GM19438 (cell line): Measurements from ENCODE around the gene NOS2.
"Not testable (repeated sequence)": the region's sequence is repeated elsewhere in the genome, so short reads cannot be mapped to it uniquely, and the experiment has no call there.

Source experiments
- ATAC-seq: cut with Tn5 transposase; IDR thresholded peaks from one replicate; pipeline ENCODE4 v1.9.1; 2021; ENCODE audit warnings: low read depth; ENCODE audit not compliant: unreplicated experiment

Gene NOS2

DNA sequence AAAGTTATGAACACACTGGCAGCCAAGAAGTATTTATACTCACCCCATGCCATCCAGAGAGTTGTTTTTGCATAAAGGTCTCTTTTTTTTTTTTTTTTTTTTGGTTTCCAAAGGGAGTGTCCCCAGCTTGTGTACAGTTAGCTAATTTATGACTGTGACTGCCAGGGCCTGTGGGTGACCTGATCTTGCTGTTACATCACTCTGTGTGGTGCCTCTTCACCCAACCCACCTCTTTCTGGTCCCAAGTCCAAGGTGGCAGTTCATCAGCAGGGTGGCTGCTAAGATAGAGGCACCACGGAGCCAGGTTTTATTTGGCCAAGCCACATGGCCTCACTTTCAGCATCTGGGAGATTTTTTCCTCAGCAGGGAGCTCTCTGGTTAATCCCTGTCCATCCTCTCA is at the start of gene NOS2:
TSS of gene NOS2 (minus strand) at position 8 of the 400 bp plus-strand sequence. CDS start 1,720 bp downstream, outside the sequence.
- no peak for ATAC-seq

GRCh38 chr17:27849474-27850185 is 49.3 kb upstream of the NOS2 start:
- ATAC-seq = no peak

- ATAC-seq = no peak
Observed at GRCh38 chr17:27848931-27849330, 48.6 kb upstream of the NOS2 start.

DNA sequence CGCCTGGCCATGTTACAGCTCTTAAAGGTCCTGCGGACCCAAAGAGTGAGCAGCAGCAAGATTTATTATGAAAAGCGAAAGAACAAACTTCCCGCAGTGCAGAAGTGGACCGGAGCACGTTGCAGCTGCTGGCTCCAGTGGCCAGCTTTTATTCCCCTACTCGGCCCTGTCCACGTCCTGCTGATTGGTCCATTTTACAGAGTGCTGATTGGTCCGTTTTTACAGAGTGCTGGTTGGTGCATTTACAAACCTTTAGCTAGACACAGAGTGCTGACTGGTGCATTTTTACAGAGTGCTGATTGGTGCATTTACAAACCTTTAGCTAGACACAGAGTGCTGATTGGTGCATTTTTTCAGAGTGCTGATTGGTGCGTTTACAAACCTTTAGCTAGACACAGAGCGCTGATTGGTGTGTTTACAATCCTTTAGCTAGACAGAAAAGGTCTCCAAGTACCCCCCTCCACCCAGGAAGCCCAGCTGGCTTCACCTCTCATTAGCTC is 46.5 kb upstream of the NOS2 start:
- not testable (repeated sequence) for ATAC-seq

DNA sequence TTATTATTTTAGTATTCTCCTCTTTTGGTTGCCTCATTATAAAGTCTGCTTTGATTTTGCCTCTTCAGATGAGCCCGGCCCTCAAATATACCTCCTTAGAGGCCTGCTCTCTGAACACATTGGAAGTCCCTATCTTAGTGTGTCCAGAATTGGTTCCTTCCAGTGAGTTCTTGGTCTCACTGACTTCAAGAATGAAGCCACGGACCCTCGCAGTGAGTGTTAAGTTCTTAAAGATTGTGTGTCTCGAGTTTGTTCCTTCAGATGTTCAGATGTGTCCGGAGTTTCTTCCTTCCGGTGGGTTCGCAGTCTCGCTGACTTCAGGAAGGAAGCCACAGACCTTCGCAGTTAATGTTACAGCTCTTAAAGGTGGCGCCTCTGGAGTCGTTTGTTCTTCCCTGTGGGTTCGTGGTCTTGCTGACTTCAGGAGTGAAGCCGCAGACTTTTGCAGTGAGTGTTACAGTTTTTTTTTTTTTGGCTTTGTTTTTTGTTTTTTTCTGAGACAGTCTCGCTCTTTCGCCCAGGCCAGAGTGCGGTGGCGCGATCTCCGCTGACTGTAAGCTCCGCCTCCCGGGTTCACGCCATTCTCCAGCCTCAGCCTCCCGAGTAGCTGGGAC is 45.8 kb upstream of the NOS2 start:
- no peak for ATAC-seq

GRCh38 chr17:27845264-27846041 is 45.1 kb upstream of the NOS2 start:
- no peak for ATAC-seq

DNA sequence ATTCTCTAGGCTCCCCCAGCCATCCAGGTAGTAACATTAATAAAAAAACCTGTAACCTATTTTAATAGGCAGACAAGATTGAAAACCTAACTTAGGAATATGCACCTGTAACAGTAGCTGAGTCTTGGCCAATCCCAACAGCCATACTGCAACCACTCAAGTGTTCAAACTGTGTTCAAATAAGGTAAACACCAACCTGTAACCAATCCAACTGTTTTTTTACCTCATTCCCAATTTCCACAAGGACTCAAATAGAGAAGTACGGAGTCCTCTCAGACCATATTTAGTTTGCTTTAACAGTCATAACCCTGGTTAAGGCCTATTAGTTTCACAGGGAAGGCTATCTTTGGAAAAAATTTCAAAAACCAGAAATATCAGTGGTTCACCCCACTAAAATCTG is 40.4 kb upstream of the NOS2 start:
- ATAC-seq = no peak

DNA sequence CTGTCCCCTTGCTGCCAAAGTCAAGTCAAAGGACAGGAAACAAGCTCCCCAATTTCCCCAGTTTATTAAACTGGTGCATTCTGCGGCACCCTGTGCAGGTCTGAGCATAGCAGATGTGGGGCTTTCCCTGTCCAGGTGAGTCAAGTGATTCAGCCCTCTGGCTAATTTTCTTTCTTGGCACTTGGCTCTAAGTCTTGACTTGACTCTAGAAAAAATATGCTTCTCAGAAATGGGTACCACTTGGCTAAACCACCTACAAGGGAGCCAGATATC is 40.0 kb upstream of the NOS2 start:
- not testable (repeated sequence) for ATAC-seq

- not testable (repeated sequence) for ATAC-seq
Observed at GRCh38 chr17:27839571-27840405, 39.5 kb upstream of the NOS2 start.

GRCh38 chr17:27838607-27839006 is 38.3 kb upstream of the NOS2 start:
- not testable (repeated sequence) for ATAC-seq

DNA sequence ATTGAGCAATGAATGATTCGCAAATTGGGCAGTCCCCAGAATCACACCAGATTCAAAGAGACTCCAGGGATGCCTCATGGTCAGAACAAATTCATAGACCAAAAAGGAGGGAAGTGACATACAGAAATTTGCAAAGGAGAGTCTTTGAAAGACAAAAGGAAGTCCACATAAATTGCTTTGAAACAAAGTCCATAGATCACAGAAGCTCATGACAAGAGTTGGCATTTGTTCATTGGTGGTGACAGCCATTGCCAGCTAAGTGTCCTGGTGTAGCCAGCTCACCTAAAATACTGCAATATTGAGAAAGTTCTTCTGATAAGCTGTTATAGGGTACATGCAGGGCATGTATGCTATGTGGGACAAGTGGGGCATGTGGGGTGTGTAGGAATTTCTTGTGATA is 37.4 kb upstream of the NOS2 start:
- ATAC-seq = not testable (repeated sequence)

- ATAC-seq = no peak
Observed at GRCh38 chr17:27836651-27837050, 36.3 kb upstream of the NOS2 start.

DNA sequence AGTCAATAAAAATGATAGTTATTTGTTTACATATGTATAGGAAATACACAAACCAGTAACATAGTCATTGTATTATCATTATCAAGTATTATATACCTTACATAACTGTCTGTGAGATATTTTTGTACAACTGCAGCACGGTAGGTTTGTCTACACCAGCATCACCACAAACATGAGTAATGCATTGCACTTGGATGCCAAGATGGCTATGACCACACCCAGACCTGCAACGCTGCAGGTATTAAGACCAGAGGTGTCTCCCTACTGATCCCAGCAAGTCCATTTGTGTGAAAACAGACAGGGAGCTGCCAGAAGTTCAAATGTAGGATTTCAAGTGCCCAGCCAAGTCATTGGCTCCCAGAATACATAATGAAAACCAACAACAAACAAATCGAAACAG is 34.2 kb upstream of the NOS2 start:
- no peak for ATAC-seq

- ATAC-seq = no peak
Observed at GRCh38 chr17:27832831-27833230, 32.5 kb upstream of the NOS2 start.

GRCh38 chr17:27829888-27830287 is 29.6 kb upstream of the NOS2 start:
- ATAC-seq = not testable (repeated sequence)

DNA sequence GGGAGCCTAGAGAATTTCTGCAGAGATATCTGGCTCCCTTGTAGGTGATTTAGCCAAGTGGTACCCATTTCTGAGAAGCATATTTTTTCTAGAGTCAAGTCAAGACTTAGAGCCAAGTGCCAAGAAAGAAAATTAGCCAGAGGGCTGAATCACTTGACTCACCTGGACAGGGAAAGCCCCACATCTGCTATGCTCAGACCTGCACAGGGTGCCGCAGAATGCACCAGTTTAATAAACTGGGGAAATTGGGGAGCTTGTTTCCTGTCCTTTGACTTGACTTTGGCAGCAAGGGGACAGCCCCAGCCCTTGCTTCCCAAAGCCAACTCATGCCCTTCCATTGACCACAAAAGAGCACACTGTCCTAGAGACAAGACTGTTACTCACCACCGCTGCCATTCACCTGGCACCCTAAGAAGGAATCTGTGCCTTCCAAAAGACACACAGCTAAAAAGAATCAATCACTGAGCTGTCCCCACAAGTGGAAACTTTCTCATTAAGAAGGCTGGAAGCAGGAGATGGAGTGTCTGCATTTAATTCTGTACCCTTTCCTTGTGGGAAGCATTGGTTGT is 28.9 kb upstream of the NOS2 start:
- ATAC-seq = not testable (repeated sequence)

- no peak for ATAC-seq
Observed at GRCh38 chr17:27825459-27825858, 25.1 kb upstream of the NOS2 start.

DNA sequence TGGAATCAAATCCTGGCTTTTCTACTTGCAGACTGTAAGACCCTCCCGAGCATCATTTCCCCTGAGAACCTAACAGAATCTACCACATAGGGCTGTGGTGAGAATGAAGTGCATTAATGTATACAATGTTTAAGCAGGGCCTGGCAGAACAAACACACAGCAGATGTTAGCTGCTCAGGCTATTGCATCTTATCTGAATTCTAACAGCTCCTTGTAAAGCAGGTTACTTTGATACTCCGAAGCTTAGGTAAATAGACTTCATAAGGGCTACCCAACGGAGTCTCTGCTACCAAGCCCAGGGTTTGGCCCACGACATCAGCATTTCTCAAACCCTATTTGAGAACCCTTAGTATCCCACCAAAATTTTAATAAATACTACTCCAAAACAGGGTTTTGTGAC is 24.4 kb upstream of the NOS2 start:
- no peak for ATAC-seq

- ATAC-seq = no peak
Observed at GRCh38 chr17:27824176-27824715, 23.9 kb upstream of the NOS2 start.

GRCh38 chr17:27822108-27822507 is 21.8 kb upstream of the NOS2 start:
- not testable (repeated sequence) for ATAC-seq
